K562 (cell line): Measurements from ENCODE around the gene SELPLG. TPM values are rescaled to one million over a fixed set of nuclear protein-coding genes. Genes with fewer than 3 reads are reported as not detected.

ENCODE experiments used
- ATAC-seq: fragments of 200-7000 bp; cut with Tn5 transposase; 3 replicates; pipeline ENCODE4 v1.9.1; 2020; ENCODE audit warnings: moderate library complexity
- BruUV-seq: library from RNA; stranded (reverse); fragments of 400-500 nt; replicated peaks from 2 replicates; lab custom pipeline; 2021; lab: Mats Ljungman, UMichigan
- CTCF ChIA-PET: fragments of 300-600 bp; formaldehyde crosslinking; extraction: SDS; loops from one replicate; lab custom pipeline; 2021; ENCODE audit warnings: low intra/inter-chr PET ratio; lab: Yijun Ruan, JAX
- POLR2A ChIA-PET: fragments of 300-600, 350-650 bp; sonication (Branson Sonifier 250); formaldehyde crosslinking; extraction: SDS; loops from one replicate; lab custom pipeline; 2021; ENCODE audit warnings: antibody characterized with exemption, inconsistent platforms; lab: Yijun Ruan, JAX
- DNase-seq, 4 experiments: peaks; one replicate each; pipeline versions ENCODE4 v3.0.0 to v3.0.0-alpha.2; 2011 to 2018; ENCODE audit warnings: low spot score in 3 of 4, mixed read lengths in 3 of 4; ENCODE audit errors: extremely low read depth in 1 of 4
- FAIRE-seq: peaks from 2 replicates; lab custom pipeline; 2011; peaks lifted over from hg19 to GRCh38; lab: Jason Lieb, UNC
- H2AFZ ChIP-seq: 2 replicates; pipeline ENCODE4 v1.6.0; 2011; ENCODE audit warnings: low read depth, low read length, control low read depth, inconsistent platforms
- H3K27ac ChIP-seq: fragments of 200-600 bp; 3 replicates; pipeline ENCODE4 v1.8.0; 2011; ENCODE audit warnings: low read depth, mild to moderate bottlenecking, control low read depth, inconsistent platforms, low read length, moderate library complexity, mixed read lengths; ENCODE audit errors: extremely low read depth
- H3K27me3 ChIP-seq, 2 experiments: fragments of 300-600 bp in 1 of 2; 2 replicates in 1 of 2; 3 replicates in 1 of 2; pipeline versions ENCODE4 v1.6.0 to v1.8.0; 2011; ENCODE audit warnings: inconsistent platforms in 2 of 2, low read length in 2 of 2, mild to moderate bottlenecking in 1 of 2, mixed read lengths in 1 of 2, moderate library complexity in 1 of 2; ENCODE audit not compliant: control insufficient read depth in 2 of 2, insufficient read depth in 2 of 2
- H3K36me3 ChIP-seq: fragments of 300-600 bp; 3 replicates; pipeline ENCODE4 v1.8.0; 2011; ENCODE audit warnings: mild to moderate bottlenecking, low read length, inconsistent platforms; ENCODE audit not compliant: control insufficient read depth, insufficient read depth
- H3K4me1 ChIP-seq, 2 experiments: fragments of 200-600 bp in 1 of 2; replicated peaks in 1 of 2; 2 replicates in 1 of 2; 3 replicates in 1 of 2; pipeline versions ENCODE4 v1.5.1 to v1.8.0; 2011; ENCODE audit warnings: inconsistent platforms in 2 of 2, low read length in 2 of 2, mild to moderate bottlenecking in 1 of 2, mixed read lengths in 1 of 2, moderate library complexity in 1 of 2; ENCODE audit not compliant: control insufficient read depth in 2 of 2, insufficient read depth in 2 of 2
- H3K4me2 ChIP-seq: 2 replicates; pipeline ENCODE4 v1.6.1; 2011; ENCODE audit warnings: low read length, control low read depth, inconsistent platforms, mixed read lengths; ENCODE audit not compliant: insufficient read depth
- H3K4me3 ChIP-seq: fragments of 200-600 bp; sonication (generic), shearing (Covaris generic); 2 replicates; pipeline ENCODE4 v1.5.1; 2016; ENCODE audit warnings: control low read depth, inconsistent platforms
- H3K79me2 ChIP-seq: fragments of 200-600 bp; 3 replicates; pipeline ENCODE4 v1.8.0; 2011; ENCODE audit warnings: low read length, inconsistent platforms; ENCODE audit not compliant: control insufficient read depth, insufficient read depth
- H3K9ac ChIP-seq, 2 experiments: 2 replicates each; pipeline versions ENCODE4 v1.6.0 to v1.6.1; 2011; ENCODE audit warnings: low read depth in 2 of 2, low read length in 2 of 2, control low read depth in 1 of 2, inconsistent platforms in 1 of 2, mild to moderate bottlenecking in 1 of 2, mixed read lengths in 1 of 2; ENCODE audit not compliant: insufficient read depth in 1 of 2
- H3K9me1 ChIP-seq: one replicate; pipeline ENCODE4 v1.6.0; 2011; ENCODE audit warnings: inconsistent platforms, mild to moderate bottlenecking, low read length, moderate library complexity; ENCODE audit not compliant: control insufficient read depth, insufficient read depth
- H3K9me3 ChIP-seq: replicated peaks from 2 replicates; pipeline ENCODE4 v1.5.1; 2011; ENCODE audit warnings: low read depth, low read length, inconsistent platforms; ENCODE audit not compliant: control insufficient read depth, insufficient read depth
- H4K20me1 ChIP-seq: replicated peaks from 2 replicates; pipeline ENCODE4 v1.6.1; 2011; ENCODE audit warnings: low read length, inconsistent platforms, mixed read lengths; ENCODE audit not compliant: control insufficient read depth, insufficient read depth
- ARID3B ChIP-seq: fragments of 250-450 bp; sonication (Bioruptor Pico); IDR thresholded peaks from 2 replicates; pipeline ENCODE4 v1.4.0; 2020; ENCODE audit warnings: borderline replicate concordance
- ATF3 ChIP-seq, 2 experiments: fragments of 450-650 bp in 1 of 2; sonication (generic) in 1 of 2; formaldehyde crosslinking in 1 of 2; IDR thresholded peaks in 1 of 2; conservative IDR thresholded peaks in 1 of 2; 2 replicates each; pipeline versions ENCODE4 v1.6.1 to v1.8.1; 2016 to 2023; ENCODE audit warnings: mild to moderate bottlenecking in 2 of 2, moderate library complexity in 2 of 2, inconsistent platforms in 1 of 2, missing genetic modification reagents in 1 of 2
- BRCA1 ChIP-seq, 2 experiments: fragments of 450-650 bp in 1 of 2; sonication (generic) in 1 of 2; formaldehyde crosslinking in 1 of 2; IDR thresholded peaks; 2 replicates each; pipeline versions ENCODE4 v1.5.0 to v1.6.1; 2017 to 2020; ENCODE audit warnings: mild to moderate bottlenecking in 1 of 2, missing genetic modification reagents in 1 of 2
- C11orf30 ChIP-seq: fragments of 450-650 bp; IDR thresholded peaks from 2 replicates; pipeline ENCODE4 v1.6.1; 2016; ENCODE audit warnings: low read depth, mild to moderate bottlenecking
- CREM ChIP-seq: IDR thresholded peaks from 2 replicates; pipeline ENCODE4 v1.6.1; 2014; ENCODE audit warnings: antibody characterized with exemption, low read depth
- GABPB1 ChIP-seq: sonication (generic); formaldehyde crosslinking; IDR thresholded peaks from 2 replicates; pipeline ENCODE4 v1.8.0; 2022; ENCODE audit warnings: mild to moderate bottlenecking, missing genetic modification reagents
- MYNN ChIP-seq, 2 experiments: sonication (generic); formaldehyde crosslinking in 1 of 2; IDR thresholded peaks; 2 replicates each; pipeline versions ENCODE4 v1.5.0 to v1.6.1; 2016 to 2020; ENCODE audit warnings: antibody characterized with exemption in 1 of 2, missing genetic modification reagents in 1 of 2
- NCOR1 ChIP-seq: fragments of 450-650 bp; IDR thresholded peaks from 2 replicates; pipeline ENCODE4 v1.6.1; 2016; ENCODE audit warnings: mild to moderate bottlenecking, moderate library complexity
- PKNOX1 ChIP-seq: fragments of 450-650 bp; IDR thresholded peaks from 2 replicates; pipeline ENCODE4 v1.6.1; 2016
- ZNF431 ChIP-seq: sonication (generic); formaldehyde crosslinking; IDR thresholded peaks from 2 replicates; pipeline ENCODE4 v1.8.0; 2022; ENCODE audit warnings: mild to moderate bottlenecking, missing genetic modification reagents
- WGBS: fragments of 100-300 bp; shearing (Covaris generic); methylation state at CpG from one replicate; pipeline ENCODE4 v1.1.6; 2016; ENCODE audit warnings: low coverage, mixed read lengths; ENCODE audit not compliant: insufficient coverage; ENCODE audit errors: missing lambda C conversion rate; 5-methylcytosine and 5-hydroxymethylcytosine counted together
- in situ Hi-C: fragments of 300-500 bp; cut with MboI; formaldehyde crosslinking; loops from 4 replicates; pipeline ENCODE4 v1.15.0; 2018; ENCODE audit warnings: inconsistent platforms, mixed read lengths
- intact Hi-C: fragments of 100-400 bp; cut with micrococcal nuclease; formaldehyde crosslinking; loops from 2 replicates; pipeline ENCODE4 v1.14.2; 2022
- polyA plus RNA-seq, 8 experiments: library from polyadenylated mRNA; depleted of rRNA in 4 of 8; stranded (reverse) in 5 of 8; unstranded in 3 of 8; fragments of >200 nt; fragmentation: Nextera tagmentation in 2 of 8; fragmentation: Illumina TruSeq in 1 of 8; extraction: Ambion mirVana in 2 of 8; extraction: Trizol in 1 of 8; gene quantifications; 2 replicates each; pipeline versions ENCODE4 v1.2.1 to v1.2.3, GENCODE V29; 2011 to 2014; ENCODE audit warnings: inconsistent platforms in 1 of 8, missing spikeins in 1 of 8
- total RNA-seq, 7 experiments: library from RNA; depleted of rRNA in 6 of 7; stranded (reverse); fragments of >200 nt in 6 of 7; fragmentation: Illumina TruSeq in 2 of 7; extraction: Trizol in 2 of 7; gene quantifications; 2 replicates each; pipeline versions ENCODE4 v1.2.1 to v1.2.3, GENCODE V29; 2011 to 2021; ENCODE audit warnings: low replicate concordance in 1 of 7

Gene SELPLG
- total and polyA plus RNA-seq, 9 of the 15 experiments (the other 6 are each of a cell fraction or from before 2014, with no cell fraction given), result 0.22 to 10.2 (median 1.7) TPM

- WGBS, result 23% methylated on average over 5 of the region's 5 CpGs
- H3K4me3 ChIP-seq, result no peak overlapping the region
- peaks cover 74% of the 10 kb centered on the region for H3K36me3 ChIP-seq
- intact Hi-C loops (loop anchor here (1.0 to 10.0 kb wide), 4 partner anchors 66 to 430 kb away; partner anchors contain the start of genes ALKBH2, CORO1C and UNG), in situ Hi-C loops (loop anchor here (5.0 to 10.0 kb wide), 3 partner anchors 128 to 430 kb away; partner anchors contain the start of genes ALKBH2 and UNG)
- H3K27ac ChIP-seq, result peak overlapping the region; percentile 60; the same call in 2 of the 3 replicates
- H3K4me2 ChIP-seq, result no peak overlapping the region
- peak; percentile 74 to 88 (median 78) for DNase-seq
- BruUV-seq, result no TSS peak
- ChIA-PET POLR2A (interaction anchor here (0.8 to 2.1 kb wide), 6 partner anchors 13 to 139 kb away, joined by 3 to 16 read pairs (median 4); no protein-coding TSS in a partner anchor), CTCF (interaction anchor here (0.6 to 4.0 kb wide), 9 partner anchors 25 to 429 kb away, joined by 3 to 49 read pairs (median 4); partner anchors contain the start of gene ALKBH2)
- H3K9me3 ChIP-seq, result no peaks in the 10 kb centered on the region
- no peak overlapping the region for H2AFZ ChIP-seq
- H3K27me3 ChIP-seq, result no peaks in the 10 kb centered on the region
- peak; percentile 98 for ATAC-seq
- peaks cover 83% of the 10 kb centered on the region for H3K79me2 ChIP-seq
- H4K20me1 ChIP-seq, result peaks cover 6% of the 10 kb centered on the region
- peaks cover 7% of the 10 kb centered on the region for H3K9me1 ChIP-seq
- no peak overlapping the region for H3K9ac ChIP-seq
- peaks cover 0 to 13% of the 10 kb centered on the region in 2 experiments; a peak in 3 of 5 replicates for H3K4me1 ChIP-seq
- FAIRE-seq, result peak; percentile 95
- TF ChIP-seq ARID3B (CRISPR knock-in tag), result no peak
- no peak for TF ChIP-seq ZNF431 (CRISPR knock-in tag)
- 0 out of 2 replicates have a peak, but pooled peaks have one; percentile 41 for TF ChIP-seq GABPB1
- 0 out of 2 replicates have a peak, but pooled peaks have one; percentile 25 for TF ChIP-seq MYNN (IDR thresholded peaks at IDR 0.05)
- no peak for TF ChIP-seq MYNN (CRISPR knock-in tag; IDR thresholded peaks at IDR 0.05)
- 0 out of 2 replicates have a peak, but pooled peaks have one; percentile 16 for TF ChIP-seq PKNOX1
- peak; percentile 55 for TF ChIP-seq CREM
- TF ChIP-seq NCOR1, result peak; percentile 15; the same call in 1 of the 2 replicates
- TF ChIP-seq C11orf30, result peak; percentile 60
- peak; percentile 71 for TF ChIP-seq ATF3 (IDR thresholded peaks at IDR 0.05)
- no peak for TF ChIP-seq ATF3 (CRISPR knock-in tag; conservative IDR thresholded peaks at IDR 0.05)
- TF ChIP-seq BRCA1 (IDR thresholded peaks at IDR 0.05), result no peak
- TF ChIP-seq BRCA1 (CRISPR knock-in tag; IDR thresholded peaks at IDR 0.05), result no peak
Observed at GRCh38 chr12:108664338-108665258, 30.9 kb upstream of the SELPLG start.
